HG03520 (cell line): Measurements from ENCODE around the gene PRKAA1.
"Not testable (repeated sequence)": the region's sequence is repeated elsewhere in the genome, so short reads cannot be mapped to it uniquely, and the experiment has no call there.

Experiments
- ATAC-seq: cut with Tn5 transposase; IDR thresholded peaks from one replicate; pipeline ENCODE4 v1.9.1; 2021; ENCODE audit warnings: mild to moderate bottlenecking, moderate library complexity; ENCODE audit not compliant: unreplicated experiment

Gene PRKAA1

DNA sequence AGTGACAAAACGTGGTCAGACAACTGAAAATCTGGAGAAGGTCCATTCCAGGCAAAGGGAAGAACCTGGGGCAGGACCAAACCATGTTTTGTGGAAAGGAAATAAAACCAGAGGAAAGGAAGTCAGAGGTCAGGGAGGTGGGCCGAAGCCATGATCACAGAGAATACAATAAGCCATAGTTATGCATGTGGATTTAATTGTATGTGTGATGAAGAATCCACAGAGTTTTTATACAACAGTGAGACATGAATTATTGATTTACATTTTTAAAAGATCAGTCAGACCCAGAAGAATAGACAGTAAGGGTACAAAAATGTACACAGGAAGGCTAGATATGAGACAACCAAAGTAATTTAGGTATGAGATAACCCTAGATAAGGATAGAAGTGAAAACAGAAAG, 63.2 kb downstream of the PRKAA1 start:
- no peak for ATAC-seq

DNA sequence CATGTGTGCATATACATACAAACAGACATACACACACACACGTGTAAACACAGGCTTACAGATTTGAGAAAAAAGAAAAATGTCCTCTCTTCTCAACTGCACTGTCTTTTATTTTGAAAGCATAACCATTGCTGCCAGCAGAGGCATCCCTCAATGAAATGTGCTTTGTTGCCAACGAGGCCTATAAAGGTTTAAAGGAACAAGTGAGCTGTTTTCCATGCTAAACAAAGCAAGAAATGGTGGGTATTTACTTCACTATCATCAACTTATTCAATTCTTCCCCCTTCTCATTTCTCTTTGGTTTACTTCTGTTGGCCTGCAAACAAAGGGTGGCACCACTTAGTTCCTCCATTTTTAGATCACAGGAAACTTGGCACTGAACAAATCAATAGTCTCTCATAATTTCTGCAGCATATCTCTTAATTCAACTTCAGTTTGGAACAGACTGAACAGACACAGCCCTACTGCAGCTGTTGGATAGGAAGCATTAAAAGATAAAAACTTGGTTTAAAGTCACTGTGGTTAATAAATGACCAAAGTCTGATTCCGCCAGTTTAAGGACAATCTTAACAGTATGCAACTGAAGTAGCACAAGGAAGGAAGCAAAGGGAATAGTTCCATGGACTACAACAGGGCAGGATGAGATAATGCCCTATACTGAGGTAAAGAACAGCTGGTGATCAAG, 64.2 kb downstream of the PRKAA1 start:
- no peak for ATAC-seq

DNA sequence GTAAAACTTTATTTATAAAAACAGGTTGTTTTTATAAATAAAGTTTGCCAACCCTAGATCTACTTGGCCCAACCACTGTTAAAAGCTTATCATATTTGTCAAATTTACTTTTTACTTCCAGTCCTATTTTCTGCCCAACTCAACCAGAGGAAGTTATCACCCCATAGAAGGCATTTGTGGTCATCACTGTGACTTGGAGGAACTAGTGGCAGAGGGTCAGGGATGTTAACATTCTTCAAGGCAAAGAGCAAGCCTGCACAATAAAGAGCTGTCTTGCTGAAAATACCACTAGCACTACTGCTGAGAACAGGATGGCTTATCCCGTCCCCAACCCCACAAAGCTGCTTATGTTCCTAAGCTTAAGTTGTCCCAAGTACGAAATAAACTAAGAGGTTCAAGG, 64.7 kb downstream of the PRKAA1 start:
- ATAC-seq: no peak

DNA sequence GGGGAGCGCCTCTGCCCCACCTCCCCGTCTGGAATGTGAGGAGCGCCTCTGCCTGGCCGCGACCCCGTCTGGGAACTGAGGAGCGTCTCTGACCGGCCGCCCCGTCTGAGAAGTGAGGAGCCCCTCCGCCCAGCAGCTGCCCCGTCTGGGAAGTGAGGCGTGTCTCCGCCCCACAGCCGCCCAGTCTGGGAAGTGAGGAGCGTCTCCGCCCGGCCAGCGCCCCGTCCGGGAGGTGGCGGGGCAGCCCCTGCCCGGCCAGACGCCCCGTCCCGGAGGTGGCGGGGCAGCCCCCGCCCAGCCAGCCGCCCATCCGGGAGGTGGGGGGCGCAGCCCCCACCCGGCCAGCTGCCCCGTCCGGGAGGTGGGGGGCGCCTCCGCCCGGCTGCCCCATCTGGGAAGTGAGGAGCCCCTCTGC, 75.7 kb downstream of the PRKAA1 start:
- ATAC-seq: not testable (repeated sequence)

DNA sequence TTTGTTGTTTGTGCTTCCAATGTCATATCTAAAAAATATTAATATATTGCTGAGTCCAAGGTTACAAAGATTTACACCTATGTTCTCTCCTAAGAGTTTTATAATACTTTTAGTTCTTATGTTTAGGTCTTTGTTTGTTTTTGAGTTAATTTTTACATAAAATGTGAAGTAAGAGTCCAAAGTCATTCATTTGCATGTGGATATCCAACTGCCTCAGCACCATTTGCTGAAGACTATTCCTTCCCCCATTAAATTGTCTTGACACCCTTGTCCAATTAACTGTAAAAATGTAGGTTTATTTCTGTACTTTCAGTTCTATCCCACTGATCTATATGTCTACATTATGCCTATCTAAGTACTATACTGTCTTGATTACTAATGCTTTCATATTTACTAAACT, 78.1 kb downstream of the PRKAA1 start:
- ATAC-seq: no peak

DNA sequence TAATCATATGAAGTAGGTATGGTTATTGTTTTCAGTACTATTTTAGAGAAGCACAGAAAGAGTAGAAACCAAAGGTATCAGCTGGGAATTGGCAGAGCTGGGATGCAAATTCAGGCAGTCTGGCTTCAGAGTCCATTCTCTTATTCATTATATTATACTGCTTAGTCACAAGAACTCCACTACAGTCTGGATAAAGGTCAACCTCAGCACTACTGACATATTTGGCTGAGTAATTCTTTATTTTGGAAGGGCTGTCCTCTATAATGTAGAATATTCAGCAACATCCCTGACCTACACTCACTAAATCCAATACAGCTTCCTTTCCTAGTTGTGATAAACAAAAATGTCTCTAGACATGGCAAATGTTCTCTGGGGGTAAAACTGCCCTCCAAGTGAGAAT, 80.9 kb downstream of the PRKAA1 start:
- ATAC-seq: no peak

DNA sequence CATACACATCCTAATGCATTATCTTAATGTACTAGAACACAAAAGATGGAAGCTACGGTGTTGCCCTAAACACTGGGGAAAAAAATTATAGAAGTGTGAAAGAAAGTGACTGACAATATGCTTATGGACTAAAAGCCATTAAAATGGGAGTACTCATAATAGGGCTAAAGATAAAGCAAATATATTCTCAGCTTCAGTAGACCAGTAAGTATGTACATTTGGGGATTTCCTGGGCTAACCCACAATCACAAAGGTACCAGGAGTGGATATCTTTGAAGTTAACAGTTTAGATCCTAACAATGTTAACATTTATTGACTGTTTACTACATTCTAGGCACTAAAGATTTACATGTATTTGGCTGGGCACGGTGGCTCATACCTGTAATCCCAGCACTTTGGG, 81.6 kb downstream of the PRKAA1 start:
- ATAC-seq: no peak

DNA sequence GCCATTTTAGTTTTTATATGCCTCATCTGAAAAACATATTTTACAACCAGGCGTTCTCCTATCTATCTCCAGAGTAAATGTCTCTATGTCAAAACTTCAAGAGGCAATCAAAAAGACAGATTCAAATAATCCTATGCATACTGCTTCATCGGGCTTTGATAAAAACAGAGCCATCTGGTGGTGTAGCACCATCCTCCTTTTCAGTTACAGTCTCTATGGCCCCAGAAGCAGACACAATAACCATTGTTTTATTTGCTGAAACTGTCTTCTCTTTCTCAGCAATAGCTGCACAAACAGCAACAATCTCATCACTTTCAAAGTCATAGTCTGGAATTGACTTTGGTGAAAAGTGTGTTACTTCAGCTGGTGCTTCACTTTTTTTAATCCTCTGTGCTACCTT, 82.2 kb downstream of the PRKAA1 start:
- ATAC-seq: no peak

DNA sequence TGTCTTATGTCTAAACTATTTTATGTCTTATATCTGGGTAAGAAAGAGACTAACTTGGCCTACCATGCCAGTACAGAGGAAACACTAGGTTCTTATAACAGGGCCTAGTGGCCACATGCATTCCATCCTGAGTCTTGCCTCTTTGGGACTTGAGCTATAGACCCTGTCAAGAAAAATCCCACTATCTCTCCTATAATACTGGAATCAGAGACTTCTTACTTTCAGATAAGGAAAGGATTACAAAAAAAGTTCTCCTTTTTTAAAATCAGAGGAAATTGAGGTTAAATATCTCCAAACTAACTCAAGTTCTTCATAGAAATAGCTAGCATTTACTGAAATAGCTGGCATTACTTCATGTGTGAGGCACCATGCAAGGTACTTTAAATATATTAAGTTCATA, 84.2 kb downstream of the PRKAA1 start:
- no peak for ATAC-seq

DNA sequence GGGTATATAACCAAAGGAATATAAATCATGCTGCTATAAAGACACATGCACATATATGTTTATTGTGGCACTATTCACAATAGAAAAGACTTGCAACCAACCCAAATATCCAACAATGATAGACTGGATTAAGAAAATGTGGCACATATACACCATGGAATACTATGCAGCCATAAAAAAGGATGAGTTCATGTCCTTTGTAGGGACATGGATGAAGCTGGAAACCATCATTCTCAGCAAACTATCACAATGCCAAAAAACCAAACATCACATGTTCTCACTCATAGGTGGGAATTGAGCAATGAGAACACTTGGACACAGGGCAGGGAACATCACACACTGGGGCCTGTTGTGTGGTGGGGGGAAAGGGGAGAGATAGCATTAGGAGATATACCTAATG, 87.6 kb downstream of the PRKAA1 start:
- not testable (repeated sequence) for ATAC-seq
